ENCODE results near the gene MCM7.

The MCM7 gene

GRCh38 chr7:100122568-100122967 lies 21.4 kb upstream of the MCM7 start:
- no peak for DNase-seq

DNA sequence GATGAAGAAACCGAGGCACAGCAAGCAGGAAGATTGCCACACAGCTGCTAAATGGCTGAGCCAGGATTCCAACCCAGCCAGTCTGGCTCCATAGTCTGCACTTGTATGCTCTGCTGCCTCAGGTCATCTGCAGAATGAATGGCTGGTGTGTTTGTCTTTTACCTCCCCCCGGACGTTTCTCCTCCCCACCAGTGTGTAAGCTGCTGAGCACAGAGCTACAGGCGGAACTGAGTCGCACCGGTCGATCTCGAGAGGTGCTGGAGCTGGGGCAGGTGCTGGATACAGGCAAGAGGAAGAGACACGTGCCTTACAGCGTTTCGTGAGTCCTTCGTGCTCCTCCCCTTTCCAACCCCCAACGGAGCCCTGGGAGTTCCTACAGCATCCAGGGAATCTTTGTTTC lies 20.9 kb upstream of the MCM7 start:
- no peak for DNase-seq

DNA sequence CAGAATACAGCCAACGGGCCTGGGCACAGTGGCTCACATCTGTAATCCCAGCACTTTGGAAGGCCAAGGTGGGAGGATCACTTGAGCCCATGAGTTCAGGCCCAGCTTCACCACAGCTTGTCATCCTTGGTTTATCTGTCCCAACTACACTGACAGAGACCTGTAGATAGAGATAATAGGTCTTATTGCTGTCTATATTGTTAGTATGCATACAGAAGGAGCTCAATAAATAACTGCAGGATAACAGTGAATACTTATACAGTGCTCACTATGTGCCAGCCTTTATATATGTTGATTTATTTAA lies 19.5 kb upstream of the MCM7 start:
- no peak for DNase-seq

DNA sequence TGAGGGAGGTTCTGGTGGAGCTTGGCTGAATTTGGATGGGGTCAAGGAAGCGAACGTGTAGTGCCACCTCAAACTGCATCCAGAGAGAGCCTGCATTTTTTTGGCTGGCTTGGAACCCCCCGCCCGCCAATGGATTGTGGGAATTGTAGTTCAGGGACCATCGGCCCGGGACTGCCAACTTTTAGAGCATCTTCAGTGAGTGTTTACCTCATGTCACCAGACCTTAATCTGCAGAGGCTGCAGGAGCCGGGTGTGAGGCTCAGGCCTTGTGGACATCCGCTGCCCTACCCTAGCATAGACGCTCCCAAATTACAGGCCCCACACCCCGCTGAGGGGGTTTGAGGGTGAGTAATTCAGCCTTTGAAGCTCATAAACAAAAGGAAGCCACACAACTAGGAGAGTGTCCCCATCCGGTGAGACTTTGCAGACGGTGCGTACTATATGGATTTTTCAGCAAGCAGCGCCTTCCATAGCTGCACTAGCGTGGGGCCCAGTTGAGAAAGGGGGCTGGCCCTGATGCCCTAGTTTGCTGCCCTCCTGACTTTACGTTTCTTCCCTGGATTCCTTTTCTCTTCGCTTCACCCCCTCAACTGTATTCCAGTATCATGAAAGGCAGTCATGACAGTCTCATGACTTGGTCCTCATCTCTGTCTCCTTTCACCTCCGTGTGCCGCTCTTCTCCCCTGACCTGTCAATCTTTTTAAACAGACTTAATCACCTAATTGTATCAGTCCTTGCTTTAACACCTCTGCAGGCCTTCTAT lies 19.0 kb upstream of the MCM7 start:
- DNase-seq = peak; percentile 64

DNA sequence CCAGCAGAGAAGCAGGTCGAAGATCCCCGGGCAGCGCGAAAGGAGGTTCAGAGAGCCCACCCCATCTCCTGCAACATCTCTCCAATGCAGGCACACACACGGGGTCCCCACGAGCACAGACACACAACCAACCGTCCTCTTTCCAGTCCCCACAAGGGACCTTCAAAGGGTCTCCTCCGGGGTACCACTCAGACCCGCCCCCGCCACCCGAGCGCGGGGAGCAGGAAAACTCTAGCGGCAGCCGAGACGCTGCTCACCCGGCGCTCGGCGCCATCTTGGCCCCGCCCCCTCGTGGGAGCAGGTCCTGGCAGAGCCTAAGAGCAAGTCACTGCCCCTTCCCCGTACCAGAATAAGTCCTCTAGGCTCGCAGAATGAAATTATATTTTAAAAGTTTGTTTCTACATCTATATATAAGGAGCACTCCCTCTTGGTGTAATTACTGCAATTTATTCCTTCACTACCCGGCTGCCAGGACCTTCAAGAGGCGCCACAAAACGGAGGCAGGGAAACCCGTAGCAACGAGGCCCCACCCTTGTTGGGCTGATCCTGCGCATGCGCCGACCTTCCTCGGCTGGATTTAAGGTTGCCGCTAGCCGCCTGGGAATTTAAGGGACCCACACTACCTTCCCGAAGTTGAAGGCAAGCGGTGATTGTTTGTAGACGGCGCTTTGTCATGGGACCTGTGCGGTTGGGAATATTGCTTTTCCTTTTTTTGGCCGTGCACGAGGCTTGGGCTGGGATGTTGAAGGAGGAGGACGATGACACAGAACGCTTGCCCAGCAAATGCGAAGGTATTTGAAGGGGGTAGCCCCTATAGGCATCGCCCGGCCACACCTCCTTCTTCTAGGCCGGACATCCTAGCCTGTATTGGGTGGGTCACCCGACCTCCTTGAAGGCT lies 18.1 kb upstream of the MCM7 start, which contains the start of the genes CNPY4 and TAF6:
Gene CNPY4, plus strand, starts transcription at position 563 of the 898 bp plus-strand sequence. Its CDS starts 111 bp downstream, at position 674.
Gene TAF6, minus strand, starts transcription at position 287 of the 898 bp plus-strand sequence. CDS start 5,149 bp downstream, outside the sequence.
- DNase-seq = peak; percentile 94

- no peak for DNase-seq
Measured at GRCh38 chr7:100118388-100119071, 17.3 kb upstream of the MCM7 start.

GRCh38 chr7:100115026-100115425 lies 13.8 kb upstream of the MCM7 start:
- no peak for DNase-seq

DNA sequence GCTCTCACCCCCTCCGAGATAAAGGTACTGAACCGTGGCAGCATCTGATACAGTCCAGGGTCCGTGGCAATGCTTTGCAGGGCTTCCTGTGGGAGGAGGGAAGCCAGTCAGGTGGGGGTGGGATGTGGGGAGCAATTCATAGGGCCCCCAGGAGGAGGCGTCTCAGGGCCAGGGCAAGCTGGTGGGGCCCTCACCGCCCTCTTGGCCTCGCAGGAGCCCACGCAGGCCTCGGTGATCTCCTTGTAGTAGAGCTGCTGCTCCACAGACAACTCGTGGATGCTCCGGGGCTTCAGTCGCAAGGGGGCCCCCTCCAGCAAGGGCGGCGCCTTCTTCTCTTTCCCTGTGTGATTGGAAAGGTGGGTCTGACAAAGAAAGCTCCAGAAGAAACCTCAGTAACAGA lies 10.7 kb upstream of the MCM7 start:
- no peak for DNase-seq

- no peak for DNase-seq
Measured at GRCh38 chr7:100111156-100111555, 10.0 kb upstream of the MCM7 start.

DNA sequence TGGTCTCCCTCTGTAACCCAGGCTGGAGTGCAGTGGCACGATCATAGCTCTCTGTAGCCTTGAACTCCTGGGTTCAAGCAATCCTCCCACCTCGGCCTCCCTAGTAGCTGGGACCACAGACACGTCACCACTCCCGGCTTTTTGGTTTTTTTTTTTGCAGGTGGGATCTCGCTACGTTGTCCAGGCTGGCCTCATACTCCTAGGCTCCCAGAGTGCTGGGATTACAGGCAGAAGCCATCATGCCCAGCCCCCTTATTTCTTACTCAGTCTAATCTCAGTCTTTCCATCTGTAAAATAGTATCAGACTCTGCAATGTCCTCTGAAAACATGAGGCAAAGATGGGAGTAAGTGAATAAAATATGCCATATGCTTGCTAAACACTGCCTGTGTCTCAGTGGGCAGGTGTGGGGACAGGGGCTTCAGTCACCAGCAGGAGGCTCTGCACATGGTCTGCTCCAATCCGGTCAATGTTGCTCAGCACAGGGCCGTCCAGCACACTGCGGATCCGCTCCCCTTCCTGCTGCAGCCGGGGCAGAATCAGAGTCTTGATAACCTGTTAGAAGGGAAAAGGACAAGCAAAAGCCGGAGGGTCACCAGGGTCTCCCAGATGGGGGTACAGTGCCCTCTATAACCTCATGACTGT lies 8.4 kb upstream of the MCM7 start:
- no peak for DNase-seq

GRCh38 chr7:100107890-100108289 lies 6.7 kb upstream of the MCM7 start:
- no peak for DNase-seq

GRCh38 chr7:100107125-100107737 lies 6.0 kb upstream of the MCM7 start:
- DNase-seq = no peak

DNA sequence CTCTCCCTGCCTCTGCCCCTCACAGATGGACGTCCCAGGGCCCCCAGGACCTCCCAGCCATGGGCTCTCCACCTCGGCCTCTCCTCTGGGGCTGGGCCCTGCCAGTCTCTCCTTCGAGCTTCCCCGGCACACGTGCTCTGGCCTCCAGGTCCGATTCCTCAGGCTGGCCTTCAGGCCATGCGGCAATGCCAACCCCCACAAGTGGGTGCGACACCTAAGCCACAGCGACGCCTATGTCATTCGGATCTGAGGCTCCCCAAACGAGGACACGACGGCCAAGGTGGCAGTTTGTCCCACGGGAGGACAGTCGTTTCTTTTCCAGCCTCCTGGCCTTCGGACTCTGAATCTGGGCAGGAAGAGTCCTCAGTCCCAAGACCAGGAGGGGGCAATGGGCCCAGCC lies 5.4 kb upstream of the MCM7 start:
- DNase-seq = no peak

DNA sequence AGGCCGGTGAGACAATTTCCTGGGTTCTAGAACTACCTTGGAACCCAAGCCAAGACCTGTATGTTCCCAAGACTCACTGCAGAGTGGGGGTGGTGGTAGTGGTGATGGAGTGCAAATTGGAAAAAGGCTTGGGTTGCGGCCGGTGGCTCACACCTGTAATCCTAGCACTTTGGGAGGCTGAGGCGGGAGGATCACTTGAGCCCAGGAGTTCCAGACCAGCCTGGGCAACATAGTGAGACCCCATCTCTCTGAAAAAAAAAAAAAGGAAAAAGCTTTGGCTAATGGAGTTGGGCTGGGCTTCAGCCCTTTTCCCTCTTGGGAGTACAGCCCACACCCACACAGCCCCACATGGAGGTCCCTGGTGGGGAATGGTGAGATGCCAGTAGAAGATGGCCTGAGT lies 4.3 kb upstream of the MCM7 start:
- DNase-seq = no peak

DNA sequence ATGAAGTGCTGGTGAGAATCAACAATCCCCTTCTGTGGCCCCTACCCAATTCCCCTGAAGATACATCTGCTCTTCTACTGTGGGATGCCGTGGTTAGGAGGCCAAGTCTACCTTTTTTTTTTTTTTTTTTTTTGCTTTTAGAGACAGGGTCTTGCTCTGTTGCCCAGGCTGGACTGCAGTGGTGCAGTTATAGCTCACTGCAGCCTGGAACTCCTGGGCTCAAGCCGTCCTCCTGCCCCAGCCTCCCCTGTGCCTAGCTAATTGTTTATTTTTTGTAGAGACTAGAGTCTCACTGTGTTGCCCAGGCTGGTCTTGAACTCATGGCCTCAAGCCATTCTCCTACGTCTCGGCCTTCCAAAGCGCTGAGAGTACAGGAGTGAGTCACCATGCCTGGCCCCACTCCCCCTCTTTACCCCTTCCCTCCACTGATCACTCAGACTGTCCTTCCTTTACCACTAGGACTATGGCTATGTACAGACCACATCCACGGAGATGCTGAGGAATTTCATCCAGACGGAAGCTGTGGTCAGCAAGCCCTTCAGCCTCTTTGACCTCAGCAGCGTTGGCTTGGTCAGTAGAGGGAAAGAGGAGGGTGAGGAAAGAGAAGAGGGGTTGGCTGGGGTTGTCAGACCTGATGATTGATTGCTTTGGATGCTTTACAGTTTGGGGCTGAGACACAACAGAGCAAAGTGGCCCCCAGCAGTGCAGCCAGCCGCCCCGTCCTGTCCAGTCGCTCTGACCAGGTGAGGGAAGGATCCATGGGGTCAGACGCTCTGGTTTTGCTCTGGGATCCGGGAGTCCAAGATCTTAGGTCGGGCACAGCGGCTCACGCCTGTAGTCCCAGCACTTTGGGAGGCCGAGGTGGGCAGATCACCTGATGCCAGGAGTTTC lies 2.0 kb upstream of the MCM7 start:
- DNase-seq = peak; percentile 53

DNA sequence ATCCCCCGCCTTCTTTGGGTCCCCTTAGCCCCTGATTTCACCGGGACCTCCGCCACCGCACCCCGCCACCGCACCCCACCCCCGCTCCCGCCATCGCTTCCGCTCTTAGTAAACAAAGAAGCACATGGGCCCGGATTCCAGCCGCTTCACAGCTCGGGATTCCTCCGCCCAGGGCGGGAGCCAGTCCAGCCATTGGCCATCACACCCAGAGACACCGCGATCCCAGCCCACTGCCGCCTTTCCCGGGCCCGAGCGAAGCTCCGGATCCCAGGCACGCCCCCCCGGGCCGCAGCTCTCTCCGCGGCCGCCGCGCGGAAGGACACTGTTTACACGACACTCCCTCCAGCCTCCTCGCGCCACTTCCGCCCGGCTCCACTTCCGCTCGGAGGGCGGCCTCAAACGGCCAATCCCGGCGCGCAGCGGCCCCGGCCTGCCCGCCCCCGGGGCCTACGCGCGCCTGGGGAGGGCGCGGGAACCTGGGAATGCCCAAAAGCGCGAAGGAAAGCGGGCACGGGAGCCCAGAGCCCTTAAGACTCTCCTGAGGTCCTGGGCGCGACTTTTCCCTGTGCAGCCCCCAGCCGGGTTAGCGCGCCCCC lies 679 bp downstream of the MCM7 start:
- peak; percentile 99 for DNase-seq

- no peak for DNase-seq
Measured at GRCh38 chr7:100099452-100099851, 1.7 kb downstream of the MCM7 start.

DNA sequence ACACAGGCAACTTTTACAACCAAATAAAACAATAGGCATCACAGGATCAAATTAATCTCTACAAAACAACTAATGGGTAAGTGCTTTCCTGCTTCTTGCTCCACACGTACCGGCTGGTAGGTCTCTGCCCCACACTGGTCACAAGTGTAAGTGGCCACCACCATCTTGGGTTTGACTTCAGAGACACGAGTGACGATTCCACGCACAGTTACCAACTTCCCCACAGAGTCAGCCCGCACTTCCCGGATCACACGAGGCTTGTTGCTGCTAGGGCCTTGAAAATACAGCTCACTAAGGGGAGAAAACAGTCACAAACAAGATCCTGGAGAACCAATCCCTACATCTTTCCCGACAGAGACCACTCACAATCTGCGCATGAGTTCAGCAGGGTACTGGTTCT lies 2.3 kb downstream of the MCM7 start:
- DNase-seq = no peak

DNA sequence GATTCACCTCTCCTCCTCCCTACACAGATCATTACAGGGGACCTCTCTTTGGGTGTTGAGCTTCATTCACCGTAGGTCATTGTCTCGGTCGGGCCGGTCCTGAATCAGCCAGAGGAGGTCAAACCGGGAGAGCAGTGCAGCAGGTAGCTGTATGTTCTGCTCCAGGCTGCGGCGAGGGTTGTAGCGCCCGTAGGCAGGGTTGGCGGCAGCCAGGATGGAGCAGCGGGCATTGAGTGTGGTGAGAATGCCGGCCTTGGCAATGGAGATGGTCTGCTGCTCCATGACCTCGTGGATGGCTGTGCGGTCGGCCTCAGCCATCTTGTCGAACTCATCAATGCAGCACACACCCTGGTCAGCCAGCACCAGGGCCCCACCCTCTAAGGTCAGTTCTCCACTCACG lies 5.5 kb downstream of the MCM7 start:
- no peak for DNase-seq

DNA sequence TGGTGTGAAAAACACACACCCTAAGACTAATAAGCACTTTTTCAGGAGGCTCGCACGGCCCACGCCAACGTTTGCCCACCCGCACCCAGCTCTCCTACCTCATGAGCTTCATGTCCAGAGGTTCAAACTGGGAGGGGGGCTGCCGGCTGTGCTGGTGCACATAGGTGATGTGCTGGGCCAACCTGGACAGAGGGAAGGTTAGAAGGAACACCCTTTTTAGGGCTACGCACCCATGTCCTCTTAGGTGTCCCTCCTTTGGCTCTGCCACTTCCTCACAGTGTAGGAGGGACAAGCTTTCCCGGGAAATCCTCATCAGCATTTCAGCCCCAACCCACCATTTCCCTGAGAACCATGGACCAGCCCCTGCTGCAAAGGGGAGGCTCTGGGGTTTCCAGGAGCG lies 5.9 kb downstream of the MCM7 start:
- no peak for DNase-seq
